ENCODE data around the gene CEACAM6. TPM values are rescaled to one million over a fixed set of nuclear protein-coding genes. Genes with fewer than 3 reads are reported as not detected.
A peak's percentile ranks its signal among the peaks of the same experiment; 100 is the strongest.
"Not testable (repeated sequence)": the region's sequence is repeated elsewhere in the genome, so short reads cannot be mapped to it uniquely, and the experiment has no call there.

CEACAM6 gene
- total and polyA plus RNA-seq, 2 donors: 1.4 to 6.5 TPM

DNA sequence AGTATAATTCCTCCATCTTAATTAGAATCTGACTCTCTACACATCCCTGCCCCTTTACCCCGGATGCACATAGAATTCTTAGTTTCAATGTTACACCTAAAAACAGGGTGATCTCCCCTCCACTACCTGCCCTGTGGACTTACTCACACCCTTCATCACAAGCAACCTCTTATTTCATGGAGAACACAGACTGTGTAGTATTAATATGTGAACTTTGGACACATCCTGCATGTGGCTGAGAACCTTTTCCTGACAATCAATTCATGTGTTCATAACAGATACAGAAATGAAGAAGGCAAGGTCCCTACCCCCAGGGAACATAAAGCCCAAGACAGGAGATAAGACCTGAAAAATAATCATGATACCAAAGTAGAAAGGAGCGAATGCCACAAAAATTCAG is 11.8 kb downstream of the CEACAM6 start:
- whole genome bisulfite sequencing: 96% methylated on average over 2 of the region's 2 CpGs
- no peaks in the 10 kb centered on the region for H3K4me1 ChIP-seq (ENCODE audit: control insufficient read depth in 2 of 2, insufficient read depth in 2 of 2, low read length in 2 of 2)
- no peaks in the 10 kb centered on the region for H3K9me3 ChIP-seq (ENCODE audit: control insufficient read depth in 2 of 2, insufficient read depth in 1 of 2, low read length in 1 of 2)
- no peaks in the 10 kb centered on the region for H3K36me3 ChIP-seq (ENCODE audit: control insufficient read depth in 2 of 2, insufficient read depth in 2 of 2, low read length in 1 of 2)
- DNase-seq (ENCODE audit: low read depth in 6 of 9, low spot score in 9 of 9): no peak
- H3K27ac ChIP-seq (ENCODE audit: low read depth in 1 of 2, low read length in 1 of 2): no peak overlapping the region
- H3K27me3 ChIP-seq (ENCODE audit: control insufficient read depth in 2 of 2, insufficient read depth in 1 of 2, low read length in 1 of 2): peaks cover 2 to 6% of the 10 kb centered on the region in 2 donors
- H3K4me3 ChIP-seq (ENCODE audit: low read length in 2 of 2): no peak overlapping the region

DNA sequence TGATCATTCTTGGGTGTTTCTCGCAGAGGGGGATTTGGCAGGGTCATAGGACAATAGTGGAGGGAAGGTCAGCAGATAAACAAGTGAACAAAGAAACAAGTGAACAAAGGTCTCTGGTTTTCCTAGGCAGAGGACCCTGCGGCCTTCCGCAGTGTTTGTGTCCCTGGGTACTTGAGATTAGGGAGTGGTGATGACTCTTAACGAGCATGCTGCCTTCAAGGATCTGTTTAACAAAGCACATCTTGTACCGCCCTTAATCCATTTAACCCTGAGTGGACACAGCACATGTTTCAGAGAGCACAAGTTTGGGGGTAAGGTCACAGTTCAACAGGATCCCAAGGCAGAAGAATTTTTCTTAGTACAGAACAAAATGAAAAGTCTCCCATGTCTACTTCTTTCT is 12.8 kb downstream of the CEACAM6 start:
- WGBS: 93% methylated on average over 5 of the region's 5 CpGs
- not testable (repeated sequence) for DNase-seq (ENCODE audit: low read depth in 6 of 9, low spot score in 9 of 9); H3K36me3 ChIP-seq (ENCODE audit: control insufficient read depth in 2 of 2, insufficient read depth in 2 of 2, low read length in 1 of 2); H3K4me3 ChIP-seq (ENCODE audit: low read length in 2 of 2); H3K27me3 ChIP-seq (ENCODE audit: control insufficient read depth in 2 of 2, insufficient read depth in 1 of 2, low read length in 1 of 2); H3K9me3 ChIP-seq (ENCODE audit: control insufficient read depth in 2 of 2, insufficient read depth in 1 of 2, low read length in 1 of 2); H3K4me1 ChIP-seq (ENCODE audit: control insufficient read depth in 2 of 2, insufficient read depth in 2 of 2, low read length in 2 of 2); H3K27ac ChIP-seq (ENCODE audit: low read depth in 1 of 2, low read length in 1 of 2)

DNA sequence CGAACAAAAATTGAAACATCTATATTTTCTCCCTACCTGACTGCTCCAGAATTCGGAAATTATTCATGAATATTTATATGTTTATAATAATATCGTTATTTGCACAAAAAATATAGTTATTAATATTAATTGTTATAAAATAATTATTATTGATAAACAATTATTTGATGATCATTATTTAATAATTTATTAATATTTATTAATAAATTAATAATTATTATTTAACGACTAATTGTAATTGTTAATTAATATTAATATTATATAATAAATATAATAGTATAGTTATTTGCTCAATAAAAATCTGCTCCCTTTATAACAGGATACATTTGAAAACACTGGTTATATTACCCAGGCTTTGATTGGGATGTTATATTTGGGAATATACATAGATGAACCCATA is 14.3 kb downstream of the CEACAM6 start:
- H3K27ac ChIP-seq (ENCODE audit: low read depth in 1 of 2, low read length in 1 of 2): no peak overlapping the region
- no peaks in the 10 kb centered on the region for H3K9me3 ChIP-seq (ENCODE audit: control insufficient read depth in 2 of 2, insufficient read depth in 1 of 2, low read length in 1 of 2)
- no peaks in the 10 kb centered on the region for H3K36me3 ChIP-seq (ENCODE audit: control insufficient read depth in 2 of 2, insufficient read depth in 2 of 2, low read length in 1 of 2)
- H3K4me1 ChIP-seq (ENCODE audit: control insufficient read depth in 2 of 2, insufficient read depth in 2 of 2, low read length in 2 of 2): peaks cover 0 to 5% of the 10 kb centered on the region in 2 donors
- peaks cover 8 to 13% of the 10 kb centered on the region in 2 donors for H3K27me3 ChIP-seq (ENCODE audit: control insufficient read depth in 2 of 2, insufficient read depth in 1 of 2, low read length in 1 of 2)
- no peak for DNase-seq (ENCODE audit: low read depth in 6 of 9, low spot score in 9 of 9)
- no peak overlapping the region for H3K4me3 ChIP-seq (ENCODE audit: low read length in 2 of 2)
- WGBS: 97% methylated on average over 4 of the region's 4 CpGs

DNA sequence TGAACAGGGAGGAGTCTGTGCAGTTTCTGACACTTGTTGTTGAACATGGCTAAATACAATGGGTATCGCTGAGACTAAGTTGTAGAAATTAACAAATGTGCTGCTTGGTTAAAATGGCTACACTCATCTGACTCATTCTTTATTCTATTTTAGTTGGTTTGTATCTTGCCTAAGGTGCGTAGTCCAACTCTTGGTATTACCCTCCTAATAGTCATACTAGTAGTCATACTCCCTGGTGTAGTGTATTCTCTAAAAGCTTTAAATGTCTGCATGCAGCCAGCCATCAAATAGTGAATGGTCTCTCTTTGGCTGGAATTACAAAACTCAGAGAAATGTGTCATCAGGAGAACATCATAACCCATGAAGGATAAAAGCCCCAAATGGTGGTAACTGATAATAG is 16.1 kb downstream of the CEACAM6 start:
- Histone ChIP-seq H3K4me1 (ENCODE audit: control insufficient read depth in 2 of 2, insufficient read depth in 2 of 2, low read length in 2 of 2) (peaks cover 0 to 8% of the 10 kb centered on the region in 2 donors), H3K27ac (ENCODE audit: low read depth in 1 of 2, low read length in 1 of 2) (no peak overlapping the region), H3K9me3 (ENCODE audit: control insufficient read depth in 2 of 2, insufficient read depth in 1 of 2, low read length in 1 of 2) (no peaks in the 10 kb centered on the region), H3K36me3 (ENCODE audit: control insufficient read depth in 2 of 2, insufficient read depth in 2 of 2, low read length in 1 of 2) (no peaks in the 10 kb centered on the region), H3K4me3 (ENCODE audit: low read length in 2 of 2) (no peak overlapping the region), H3K27me3 (ENCODE audit: control insufficient read depth in 2 of 2, insufficient read depth in 1 of 2, low read length in 1 of 2) (peaks cover 13 to 24% of the 10 kb centered on the region in 2 donors)
- no peak for DNase-seq (ENCODE audit: low read depth in 6 of 9, low spot score in 9 of 9)
- WGBS: 98% methylated on average over 2 of the region's 2 CpGs

DNA sequence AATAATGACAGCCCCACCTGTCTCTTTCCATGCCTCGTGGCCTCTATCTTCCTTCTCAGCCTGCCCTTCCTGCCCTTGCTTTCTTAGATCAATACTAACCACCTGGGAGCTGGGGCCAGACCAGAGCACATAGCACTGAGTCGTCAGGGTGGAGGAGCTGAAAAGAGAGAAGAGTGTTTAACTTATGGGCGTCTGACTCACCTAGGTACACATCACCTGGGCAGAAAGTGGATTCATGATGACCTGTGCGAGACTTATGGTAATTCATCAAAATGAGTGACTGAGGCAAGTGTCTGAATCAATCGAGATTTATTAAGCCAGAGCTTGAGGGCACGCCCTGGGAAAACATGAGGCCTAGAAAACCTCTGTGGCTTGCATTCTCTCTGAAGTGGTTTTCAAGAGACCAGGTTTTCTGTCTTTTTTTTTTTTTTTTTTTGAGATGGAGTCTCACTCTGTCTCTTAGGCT is 19.2 kb downstream of the CEACAM6 start:
- peak in 5 of 9 donors; percentile 17 to 70 (median 23) for DNase-seq (ENCODE audit: low read depth in 6 of 9, low spot score in 9 of 9)
- Histone ChIP-seq H3K9me3 (ENCODE audit: control insufficient read depth in 2 of 2, insufficient read depth in 1 of 2, low read length in 1 of 2) (no peaks in the 10 kb centered on the region), H3K27me3 (ENCODE audit: control insufficient read depth in 2 of 2, insufficient read depth in 1 of 2, low read length in 1 of 2) (peaks cover 16 to 43% of the 10 kb centered on the region in 2 donors), H3K27ac (ENCODE audit: low read depth in 1 of 2, low read length in 1 of 2) (no peak overlapping the region), H3K36me3 (ENCODE audit: control insufficient read depth in 2 of 2, insufficient read depth in 2 of 2, low read length in 1 of 2) (no peaks in the 10 kb centered on the region), H3K4me1 (ENCODE audit: control insufficient read depth in 2 of 2, insufficient read depth in 2 of 2, low read length in 2 of 2) (peaks cover 0 to 8% of the 10 kb centered on the region in 2 donors), H3K4me3 (ENCODE audit: low read length in 2 of 2) (no peak overlapping the region)
- WGBS: 30% methylated on average over 6 of the region's 6 CpGs

DNA sequence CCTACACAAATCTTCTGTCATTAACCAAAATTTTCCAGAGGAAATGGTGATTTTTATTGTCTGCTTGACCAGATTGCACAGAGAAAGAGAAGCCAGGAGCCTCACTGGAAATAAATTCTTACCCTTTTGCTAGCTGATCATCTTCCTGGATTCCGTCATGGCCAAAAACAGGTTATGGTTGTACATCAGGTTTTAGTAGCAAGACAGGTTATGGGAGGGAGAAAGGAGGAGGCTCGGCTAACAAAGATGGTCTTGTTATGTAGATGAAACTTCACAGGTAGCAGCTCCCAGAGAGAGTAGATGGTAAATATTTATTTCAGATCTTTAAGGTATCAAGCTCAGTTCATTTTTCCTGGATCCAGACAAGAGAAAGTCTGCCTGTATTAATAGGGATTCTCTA is 21.4 kb downstream of the CEACAM6 start:
- no peak for DNase-seq (ENCODE audit: low read depth in 6 of 9, low spot score in 9 of 9)
- no peaks in the 10 kb centered on the region for H3K9me3 ChIP-seq (ENCODE audit: control insufficient read depth in 2 of 2, insufficient read depth in 1 of 2, low read length in 1 of 2)
- peaks cover 14 to 47% of the 10 kb centered on the region in 2 donors for H3K27me3 ChIP-seq (ENCODE audit: control insufficient read depth in 2 of 2, insufficient read depth in 1 of 2, low read length in 1 of 2)
- no peak overlapping the region for H3K27ac ChIP-seq (ENCODE audit: low read depth in 1 of 2, low read length in 1 of 2)
- H3K4me3 ChIP-seq (ENCODE audit: low read length in 2 of 2): no peak overlapping the region
- no peaks in the 10 kb centered on the region for H3K36me3 ChIP-seq (ENCODE audit: control insufficient read depth in 2 of 2, insufficient read depth in 2 of 2, low read length in 1 of 2)
- H3K4me1 ChIP-seq (ENCODE audit: control insufficient read depth in 2 of 2, insufficient read depth in 2 of 2, low read length in 2 of 2): peaks cover 0 to 8% of the 10 kb centered on the region in 2 donors
- WGBS: 94% methylated on average over 2 of the region's 2 CpGs

DNA sequence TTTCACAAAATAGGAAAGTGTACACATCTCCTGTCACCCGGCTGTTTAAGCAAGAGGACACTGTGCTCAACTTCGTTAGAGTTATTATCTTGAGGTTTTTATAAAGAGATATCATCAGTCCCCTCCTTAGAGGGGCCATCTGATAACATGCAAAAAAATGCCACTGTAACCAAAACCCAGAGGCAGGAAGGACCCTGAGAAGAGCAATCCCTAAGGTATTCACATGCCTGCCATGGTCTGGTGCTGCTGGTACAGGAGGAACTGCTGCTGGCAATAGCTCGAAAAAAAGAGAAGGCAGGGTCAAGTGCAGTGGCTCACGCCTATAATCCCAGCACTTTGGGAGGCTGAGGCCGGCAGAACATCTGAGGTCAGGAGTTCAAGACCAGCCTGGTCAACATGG is 28.3 kb downstream of the CEACAM6 start:
- Histone ChIP-seq H3K4me1 (ENCODE audit: control insufficient read depth in 2 of 2, insufficient read depth in 2 of 2, low read length in 2 of 2) (no peaks in the 10 kb centered on the region), H3K36me3 (ENCODE audit: control insufficient read depth in 2 of 2, insufficient read depth in 2 of 2, low read length in 1 of 2) (no peaks in the 10 kb centered on the region), H3K9me3 (ENCODE audit: control insufficient read depth in 2 of 2, insufficient read depth in 1 of 2, low read length in 1 of 2) (no peaks in the 10 kb centered on the region), H3K4me3 (ENCODE audit: low read length in 2 of 2) (no peak overlapping the region), H3K27me3 (ENCODE audit: control insufficient read depth in 2 of 2, insufficient read depth in 1 of 2, low read length in 1 of 2) (peaks cover 7 to 24% of the 10 kb centered on the region in 2 donors), H3K27ac (ENCODE audit: low read depth in 1 of 2, low read length in 1 of 2) (no peak overlapping the region)
- DNase-seq (ENCODE audit: low read depth in 6 of 9, low spot score in 9 of 9): no peak
- WGBS: 52% methylated on average over 5 of the region's 5 CpGs

DNA sequence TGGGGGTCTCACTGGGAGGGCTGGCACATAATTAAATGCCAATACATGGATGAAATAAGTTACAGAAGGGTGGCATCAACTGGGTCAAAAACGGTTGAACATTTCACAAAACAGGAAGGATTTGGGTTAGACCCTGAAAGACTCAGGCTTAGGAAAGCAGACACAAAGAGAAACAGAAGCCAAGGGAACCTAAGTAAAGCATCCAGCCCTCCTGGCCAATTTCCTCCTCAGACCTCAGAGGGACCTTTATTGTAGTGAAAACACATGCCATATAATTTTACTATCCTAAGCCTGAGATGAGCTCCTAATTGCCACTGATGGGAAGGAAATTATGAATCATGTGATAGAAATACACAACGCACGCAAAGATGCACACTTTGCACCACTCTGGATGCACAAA is 29.0 kb downstream of the CEACAM6 start:
- H3K9me3 ChIP-seq (ENCODE audit: control insufficient read depth in 2 of 2, insufficient read depth in 1 of 2, low read length in 1 of 2): no peaks in the 10 kb centered on the region
- no peaks in the 10 kb centered on the region for H3K36me3 ChIP-seq (ENCODE audit: control insufficient read depth in 2 of 2, insufficient read depth in 2 of 2, low read length in 1 of 2)
- no peak overlapping the region for H3K27ac ChIP-seq (ENCODE audit: low read depth in 1 of 2, low read length in 1 of 2)
- no peak overlapping the region for H3K4me3 ChIP-seq (ENCODE audit: low read length in 2 of 2)
- H3K4me1 ChIP-seq (ENCODE audit: control insufficient read depth in 2 of 2, insufficient read depth in 2 of 2, low read length in 2 of 2): no peaks in the 10 kb centered on the region
- H3K27me3 ChIP-seq (ENCODE audit: control insufficient read depth in 2 of 2, insufficient read depth in 1 of 2, low read length in 1 of 2): peaks cover 7 to 20% of the 10 kb centered on the region in 2 donors
- WGBS: 1% methylated on average over 3 of the region's 3 CpGs
- no peak for DNase-seq (ENCODE audit: low read depth in 6 of 9, low spot score in 9 of 9)

DNA sequence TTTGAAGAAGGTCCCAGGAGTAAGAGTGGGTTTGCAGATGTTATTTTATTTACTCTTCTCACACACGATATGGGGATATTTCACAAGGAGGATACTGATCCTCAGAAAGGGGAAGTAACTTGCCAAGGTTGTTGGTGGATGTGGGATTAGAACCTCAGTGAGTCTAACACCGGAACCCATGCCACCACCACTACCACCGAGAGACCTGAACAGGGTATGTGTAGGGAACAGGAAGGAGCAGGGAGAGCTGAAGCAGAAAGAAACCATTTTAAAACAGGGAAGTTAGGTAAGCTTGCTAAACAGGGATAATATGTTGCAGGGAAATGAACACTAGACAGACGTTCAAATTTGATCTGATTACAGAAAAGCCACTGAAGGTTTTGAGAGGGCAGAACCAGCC is 29.4 kb downstream of the CEACAM6 start:
- Histone ChIP-seq H3K27me3 (ENCODE audit: control insufficient read depth in 2 of 2, insufficient read depth in 1 of 2, low read length in 1 of 2) (peaks cover 7 to 20% of the 10 kb centered on the region in 2 donors), H3K27ac (ENCODE audit: low read depth in 1 of 2, low read length in 1 of 2) (no peak overlapping the region)

DNA sequence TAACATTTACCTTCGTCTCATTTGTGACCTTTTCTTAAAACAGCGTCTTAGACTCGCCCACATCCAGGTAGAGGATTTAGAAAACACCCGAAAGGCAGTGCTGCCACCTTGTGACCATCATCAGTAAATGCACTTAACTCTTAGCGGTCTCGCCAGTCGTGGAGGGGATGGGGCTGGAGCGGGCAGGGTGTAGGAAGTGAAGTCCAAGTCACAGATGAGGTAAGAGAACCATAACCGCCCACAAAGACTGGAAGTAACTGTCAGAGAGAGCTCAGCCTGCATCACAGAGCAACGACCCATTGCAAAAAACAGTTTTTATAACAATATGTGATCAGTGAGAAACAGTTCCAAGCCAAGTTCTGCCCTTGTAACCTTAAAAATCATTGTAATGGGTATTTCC is 30.3 kb downstream of the CEACAM6 start:
- Histone ChIP-seq H3K4me3 (ENCODE audit: low read length in 2 of 2) (no peak overlapping the region), H3K36me3 (ENCODE audit: control insufficient read depth in 2 of 2, insufficient read depth in 2 of 2, low read length in 1 of 2) (no peaks in the 10 kb centered on the region), H3K4me1 (ENCODE audit: control insufficient read depth in 2 of 2, insufficient read depth in 2 of 2, low read length in 2 of 2) (no peaks in the 10 kb centered on the region), H3K9me3 (ENCODE audit: control insufficient read depth in 2 of 2, insufficient read depth in 1 of 2, low read length in 1 of 2) (no peaks in the 10 kb centered on the region), H3K27me3 (ENCODE audit: control insufficient read depth in 2 of 2, insufficient read depth in 1 of 2, low read length in 1 of 2) (peaks cover 7 to 16% of the 10 kb centered on the region in 2 donors), H3K27ac (ENCODE audit: low read depth in 1 of 2, low read length in 1 of 2) (no peak overlapping the region)
- 1% methylated on average over 10 of the region's 10 CpGs for WGBS
- peak; percentile 26 to 82 (median 68) for DNase-seq (ENCODE audit: low read depth in 6 of 9, low spot score in 9 of 9)

More for the DNA sequence above, 29.4 kb downstream of the CEACAM6 start:
- no peaks in the 10 kb centered on the region for H3K4me1 ChIP-seq (ENCODE audit: control insufficient read depth in 2 of 2, insufficient read depth in 2 of 2, low read length in 2 of 2)
- no peak overlapping the region for H3K4me3 ChIP-seq (ENCODE audit: low read length in 2 of 2)
- WGBS: under 1% methylated on average over 4 of the region's 4 CpGs
- no peaks in the 10 kb centered on the region for H3K36me3 ChIP-seq (ENCODE audit: control insufficient read depth in 2 of 2, insufficient read depth in 2 of 2, low read length in 1 of 2)
- no peaks in the 10 kb centered on the region for H3K9me3 ChIP-seq (ENCODE audit: control insufficient read depth in 2 of 2, insufficient read depth in 1 of 2, low read length in 1 of 2)
- DNase-seq (ENCODE audit: low read depth in 6 of 9, low spot score in 9 of 9): no peak

All from thymus (tissue), 11 donors.